ENCODE data around the gene ZNF784.

Gene ZNF784

DNA sequence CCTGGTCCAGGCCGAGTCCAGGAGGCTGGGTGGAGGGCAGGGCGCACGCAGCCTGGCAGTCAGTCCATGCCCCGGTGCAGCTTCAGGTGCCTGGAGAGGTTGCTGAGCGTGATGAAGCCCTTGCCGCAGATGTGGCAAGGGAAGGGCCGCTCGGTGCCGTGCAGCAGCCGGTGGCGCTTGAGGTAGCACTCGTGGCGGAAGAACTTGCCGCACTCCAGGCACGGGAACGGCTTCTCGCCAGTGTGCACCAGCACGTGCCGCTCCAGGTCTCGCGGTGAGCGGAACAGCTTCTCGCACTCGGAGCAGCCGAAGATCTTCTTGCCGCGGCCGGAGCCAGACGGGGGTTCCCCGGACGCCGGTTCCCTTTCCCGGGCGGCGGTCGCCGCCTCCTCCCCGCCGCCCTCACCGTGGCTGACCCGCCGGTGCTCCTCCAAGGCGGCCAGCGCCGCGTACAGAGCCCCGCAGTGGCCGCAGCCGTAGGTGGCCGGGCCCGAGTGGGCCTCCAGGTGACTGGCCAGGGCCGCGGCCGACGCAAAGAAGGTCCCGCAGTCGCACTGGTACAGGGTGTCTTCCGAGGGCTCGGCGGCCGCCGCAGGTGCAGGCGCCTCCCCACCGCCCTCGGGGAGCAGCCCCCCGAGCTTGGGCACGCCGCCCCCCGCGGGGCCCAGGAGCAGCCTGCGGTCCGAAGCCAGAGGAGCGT lies 31.8 kb downstream of the ZNF784 start:
- Histone ChIP-seq H3K4me1 (no peaks in the 10 kb centered on the region), H3K36me3 (ENCODE audit: control insufficient read depth, insufficient read depth, low read length) (no peaks in the 10 kb centered on the region)
- TF ChIP-seq, protein P1, sequence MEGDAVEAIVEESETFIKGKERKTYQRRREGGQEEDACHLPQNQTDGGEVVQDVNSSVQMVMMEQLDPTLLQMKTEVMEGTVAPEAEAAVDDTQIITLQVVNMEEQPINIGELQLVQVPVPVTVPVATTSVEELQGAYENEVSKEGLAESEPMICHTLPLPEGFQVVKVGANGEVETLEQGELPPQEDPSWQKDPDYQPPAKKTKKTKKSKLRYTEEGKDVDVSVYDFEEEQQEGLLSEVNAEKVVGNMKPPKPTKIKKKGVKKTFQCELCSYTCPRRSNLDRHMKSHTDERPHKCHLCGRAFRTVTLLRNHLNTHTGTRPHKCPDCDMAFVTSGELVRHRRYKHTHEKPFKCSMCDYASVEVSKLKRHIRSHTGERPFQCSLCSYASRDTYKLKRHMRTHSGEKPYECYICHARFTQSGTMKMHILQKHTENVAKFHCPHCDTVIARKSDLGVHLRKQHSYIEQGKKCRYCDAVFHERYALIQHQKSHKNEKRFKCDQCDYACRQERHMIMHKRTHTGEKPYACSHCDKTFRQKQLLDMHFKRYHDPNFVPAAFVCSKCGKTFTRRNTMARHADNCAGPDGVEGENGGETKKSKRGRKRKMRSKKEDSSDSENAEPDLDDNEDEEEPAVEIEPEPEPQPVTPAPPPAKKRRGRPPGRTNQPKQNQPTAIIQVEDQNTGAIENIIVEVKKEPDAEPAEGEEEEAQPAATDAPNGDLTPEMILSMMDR (IDR thresholded peaks at IDR 0.05): no peak

DNA sequence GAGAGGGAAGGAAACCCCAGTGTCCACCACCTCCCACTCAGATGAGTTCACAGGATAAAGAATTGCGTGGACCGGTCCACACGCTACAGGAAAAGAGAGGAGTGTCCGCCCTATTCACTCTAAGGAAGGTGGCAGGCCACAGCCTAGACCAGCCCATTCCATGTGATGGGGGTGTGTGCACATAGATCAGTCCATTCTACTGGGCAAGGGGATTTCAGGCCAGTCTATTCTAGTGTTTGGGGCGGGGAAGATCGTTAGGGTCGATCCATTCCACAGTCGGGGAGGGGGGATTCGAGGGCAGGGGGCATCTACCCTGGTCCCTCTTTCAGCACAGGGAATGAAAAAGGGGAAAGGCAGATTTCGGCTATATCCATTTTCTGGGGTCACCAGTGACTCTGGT lies 32.8 kb downstream of the ZNF784 start:
- no peak overlapping the region for H3K4me3 ChIP-seq (ENCODE audit: low read depth, low read length)
- TF ChIP-seq, protein P1 (IDR thresholded peaks at IDR 0.05): no peak
- no peaks in the 10 kb centered on the region for H3K27me3 ChIP-seq (ENCODE audit: control insufficient read depth, insufficient read depth, low read length)
- H3K9ac ChIP-seq: no peak overlapping the region
- H2AFZ ChIP-seq: no peak overlapping the region
- no peak overlapping the region for H3K4me2 ChIP-seq (ENCODE audit: low read length)
- no peaks in the 10 kb centered on the region for H3K36me3 ChIP-seq (ENCODE audit: control insufficient read depth, insufficient read depth, low read length)
- H3K4me1 ChIP-seq: peaks cover 5% of the 10 kb centered on the region
- no peak overlapping the region for H3K27ac ChIP-seq
- no peaks in the 10 kb centered on the region for H3K79me2 ChIP-seq
- H3K9me3 ChIP-seq (ENCODE audit: control insufficient read depth, low read length): no peaks in the 10 kb centered on the region

More for the DNA sequence above, 31.8 kb downstream of the ZNF784 start:
- no peaks in the 10 kb centered on the region for H3K9me3 ChIP-seq (ENCODE audit: control insufficient read depth, low read length)
- no peaks in the 10 kb centered on the region for H3K79me2 ChIP-seq
- no peak overlapping the region for H3K9ac ChIP-seq
- no peak overlapping the region for H2AFZ ChIP-seq
- H3K4me2 ChIP-seq (ENCODE audit: low read length): no peak overlapping the region
- H3K4me3 ChIP-seq (ENCODE audit: low read depth, low read length): no peak overlapping the region
- no peaks in the 10 kb centered on the region for H3K27me3 ChIP-seq (ENCODE audit: control insufficient read depth, insufficient read depth, low read length)
- no peak overlapping the region for H3K27ac ChIP-seq

DNA sequence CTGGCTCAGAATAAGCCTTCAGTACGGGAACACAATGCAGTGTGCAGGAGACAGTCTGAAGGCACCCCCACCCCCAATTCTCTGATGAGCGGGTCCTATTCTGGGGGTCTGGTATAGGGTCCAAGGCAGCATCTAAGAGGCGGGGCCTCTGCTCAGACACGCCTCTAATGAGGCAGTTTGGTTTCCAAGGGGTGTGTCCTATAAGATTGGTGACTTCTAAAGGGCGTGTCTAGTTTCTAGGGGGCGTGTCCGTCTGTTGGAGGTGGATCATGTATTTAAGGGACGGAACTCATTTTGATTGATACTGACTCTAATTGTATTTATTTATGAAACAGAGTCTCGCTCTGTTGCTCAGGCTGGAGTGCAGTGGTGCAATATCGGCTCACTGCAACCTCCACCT lies 33.7 kb downstream of the ZNF784 start:
- TF ChIP-seq, protein P1 (IDR thresholded peaks at IDR 0.05): no peak
- Histone ChIP-seq H3K4me3 (ENCODE audit: low read depth, low read length) (no peak overlapping the region), H3K27me3 (ENCODE audit: control insufficient read depth, insufficient read depth, low read length) (no peaks in the 10 kb centered on the region), H3K9ac (no peak overlapping the region), H2AFZ (no peak overlapping the region), H3K9me3 (ENCODE audit: control insufficient read depth, low read length) (no peaks in the 10 kb centered on the region), H3K79me2 (no peaks in the 10 kb centered on the region), H3K4me2 (ENCODE audit: low read length) (no peak overlapping the region), H3K36me3 (ENCODE audit: control insufficient read depth, insufficient read depth, low read length) (no peaks in the 10 kb centered on the region), H3K27ac (no peak overlapping the region), H3K4me1 (peaks cover 9% of the 10 kb centered on the region)

DNA sequence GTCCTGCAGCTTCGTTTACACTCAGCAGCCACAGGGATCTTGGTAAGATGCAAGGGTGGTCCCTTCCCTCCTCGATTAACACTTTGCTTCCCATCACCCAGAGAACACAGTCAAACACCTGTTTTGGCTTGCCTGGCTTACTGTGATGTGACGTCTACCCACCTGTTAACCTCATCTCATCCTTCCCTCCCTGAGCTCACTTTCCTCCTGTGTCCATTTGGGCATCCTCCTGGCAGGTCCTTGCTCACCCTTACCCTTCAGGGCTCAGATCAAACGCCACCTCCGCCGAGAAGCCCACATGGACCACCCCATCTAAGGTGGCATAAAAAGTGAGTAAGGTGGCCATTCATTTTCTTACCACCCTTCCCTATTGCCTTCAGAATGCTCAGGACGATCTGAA lies 34.3 kb downstream of the ZNF784 start:
- H3K9ac ChIP-seq: no peak overlapping the region
- TF ChIP-seq, protein P1 (IDR thresholded peaks at IDR 0.05): no peak
- H3K4me2 ChIP-seq (ENCODE audit: low read length): no peak overlapping the region
- peaks cover 9% of the 10 kb centered on the region for H3K4me1 ChIP-seq
- H3K4me3 ChIP-seq (ENCODE audit: low read depth, low read length): no peak overlapping the region
- H3K36me3 ChIP-seq (ENCODE audit: control insufficient read depth, insufficient read depth, low read length): no peaks in the 10 kb centered on the region
- H3K27ac ChIP-seq: no peak overlapping the region
- H3K9me3 ChIP-seq (ENCODE audit: control insufficient read depth, low read length): no peaks in the 10 kb centered on the region
- no peaks in the 10 kb centered on the region for H3K79me2 ChIP-seq
- no peaks in the 10 kb centered on the region for H3K27me3 ChIP-seq (ENCODE audit: control insufficient read depth, insufficient read depth, low read length)
- no peak overlapping the region for H2AFZ ChIP-seq

DNA sequence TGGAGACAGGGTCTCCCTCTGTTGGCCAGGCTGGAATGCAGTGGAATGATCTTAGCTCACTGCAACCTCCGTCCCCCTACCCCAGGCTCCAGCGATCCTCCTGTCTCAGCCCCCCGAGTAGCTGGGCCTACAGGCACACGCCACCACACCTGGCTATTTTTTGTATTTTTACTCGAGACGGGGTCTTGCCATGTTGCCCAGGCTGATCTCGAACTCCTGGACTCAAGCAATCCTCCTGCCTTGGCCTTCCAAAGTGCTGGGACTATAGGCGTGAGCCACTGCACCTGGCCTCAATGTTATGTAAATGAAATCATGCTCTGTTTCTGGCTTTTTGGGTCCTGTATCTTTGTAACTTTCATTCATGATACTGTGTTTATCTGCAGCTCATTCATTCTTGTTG lies 35.6 kb downstream of the ZNF784 start:
- Histone ChIP-seq H3K4me3 (ENCODE audit: low read depth, low read length) (no peak overlapping the region), H3K4me2 (ENCODE audit: low read length) (no peak overlapping the region), H3K4me1 (peaks cover 9% of the 10 kb centered on the region), H3K27me3 (ENCODE audit: control insufficient read depth, insufficient read depth, low read length) (no peaks in the 10 kb centered on the region), H3K9ac (no peak overlapping the region), H3K9me3 (ENCODE audit: control insufficient read depth, low read length) (no peaks in the 10 kb centered on the region), H2AFZ (no peak overlapping the region), H3K27ac (no peak overlapping the region), H3K36me3 (ENCODE audit: control insufficient read depth, insufficient read depth, low read length) (no peaks in the 10 kb centered on the region), H3K79me2 (no peaks in the 10 kb centered on the region)
- TF ChIP-seq, protein P1 (IDR thresholded peaks at IDR 0.05): no peak

Measured in parathyroid adenoma (tissue), 2 donors.